NOMO-1 (cell line): ENCODE measurements around the gene SNED1.

Experiments used
- DNase-seq, 2 experiments: peaks; one replicate each; lab custom pipeline; 2025; ENCODE audit not compliant: unreplicated experiment in 2 of 2; lab: John Stamatoyannopoulos, UW

Gene SNED1

DNA sequence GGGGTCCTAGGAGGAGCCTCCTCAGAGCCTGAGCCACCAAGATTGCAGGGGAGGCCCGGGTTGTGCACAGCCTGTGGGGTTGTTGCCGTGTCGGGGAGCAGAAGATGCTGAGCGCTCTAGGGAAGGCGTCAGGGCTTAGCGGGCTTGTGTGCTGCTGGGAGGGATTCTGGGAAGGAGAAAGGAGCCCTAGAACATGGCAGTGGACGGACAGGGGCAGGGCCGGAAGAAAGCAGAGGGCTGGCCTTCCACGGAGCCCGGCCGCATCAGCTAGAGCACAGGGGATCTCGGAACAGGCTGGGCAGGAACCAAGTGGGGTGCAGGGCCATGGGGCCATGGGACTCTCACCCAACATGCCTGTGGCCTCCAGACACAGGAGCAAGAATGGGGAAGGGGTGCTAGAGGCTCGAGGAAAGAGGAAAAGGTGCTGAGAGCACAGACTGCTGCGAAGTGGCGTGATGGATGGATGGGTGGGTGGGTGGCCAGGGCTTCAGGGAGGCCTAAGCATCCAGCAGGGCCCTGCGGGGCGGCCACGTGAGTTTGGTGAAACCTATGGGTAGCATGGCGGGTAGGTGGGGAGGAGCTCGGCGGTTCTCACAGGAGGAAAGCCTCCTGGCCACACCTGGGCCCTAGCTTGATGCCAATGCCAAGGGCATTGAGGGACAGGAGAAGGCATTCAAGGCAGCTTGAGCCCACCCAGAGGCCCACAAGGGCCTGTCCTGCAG, 67.9 kb downstream of the SNED1 start:
- no peak for DNase-seq

DNA sequence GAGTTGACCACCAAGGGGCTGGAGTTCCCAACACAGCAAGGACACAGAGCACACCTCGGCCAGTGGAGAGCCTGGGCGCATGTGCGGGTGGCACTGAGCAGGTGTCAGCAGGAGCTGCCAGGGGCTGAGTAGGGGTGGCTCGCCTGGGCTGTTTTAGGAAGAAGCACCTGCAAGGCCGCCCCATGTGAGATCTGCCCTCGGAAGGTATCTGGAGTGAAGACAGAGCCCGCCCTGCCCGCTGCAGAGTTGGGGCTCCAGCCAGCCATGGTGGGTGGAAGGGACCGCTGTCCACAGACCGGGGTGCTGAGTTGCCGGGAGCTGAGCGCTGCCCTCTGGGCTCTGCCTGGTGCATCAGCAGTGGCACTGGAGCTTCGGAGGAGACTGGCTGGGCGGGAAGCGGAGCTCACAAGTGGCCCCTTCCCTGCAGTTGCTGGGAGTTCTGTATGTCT, 68.5 kb downstream of the SNED1 start:
- no peak for DNase-seq

DNA sequence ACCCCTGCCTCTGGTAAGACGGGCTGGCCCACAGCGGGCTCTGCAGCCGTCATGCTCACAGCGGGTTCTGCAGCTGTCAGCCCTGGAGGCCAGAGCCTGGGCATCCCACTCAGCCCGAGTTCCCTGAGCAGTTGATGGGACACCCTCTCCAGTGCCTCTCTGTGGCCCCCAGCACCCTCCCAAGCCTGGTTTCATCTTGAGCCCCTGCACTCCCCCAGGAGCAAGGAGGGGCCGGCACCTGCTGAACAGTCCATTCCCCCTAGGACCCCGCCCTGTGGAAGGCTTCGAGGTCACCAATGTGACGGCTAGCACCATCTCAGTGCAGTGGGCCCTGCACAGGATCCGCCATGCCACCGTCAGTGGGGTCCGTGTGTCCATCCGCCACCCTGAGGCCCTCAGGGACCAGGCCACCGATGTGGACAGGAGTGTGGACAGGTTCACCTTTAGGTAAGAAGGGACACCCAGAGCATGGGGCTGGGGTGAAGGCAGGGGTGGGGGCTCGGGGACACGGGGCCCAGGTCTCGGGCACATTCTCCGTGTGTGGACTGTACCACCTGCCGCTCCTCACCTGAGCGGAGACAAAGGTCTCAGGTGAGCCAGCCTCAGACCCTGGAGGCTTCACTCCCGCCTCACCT, 69.2 kb downstream of the SNED1 start:
- no peak for DNase-seq

DNA sequence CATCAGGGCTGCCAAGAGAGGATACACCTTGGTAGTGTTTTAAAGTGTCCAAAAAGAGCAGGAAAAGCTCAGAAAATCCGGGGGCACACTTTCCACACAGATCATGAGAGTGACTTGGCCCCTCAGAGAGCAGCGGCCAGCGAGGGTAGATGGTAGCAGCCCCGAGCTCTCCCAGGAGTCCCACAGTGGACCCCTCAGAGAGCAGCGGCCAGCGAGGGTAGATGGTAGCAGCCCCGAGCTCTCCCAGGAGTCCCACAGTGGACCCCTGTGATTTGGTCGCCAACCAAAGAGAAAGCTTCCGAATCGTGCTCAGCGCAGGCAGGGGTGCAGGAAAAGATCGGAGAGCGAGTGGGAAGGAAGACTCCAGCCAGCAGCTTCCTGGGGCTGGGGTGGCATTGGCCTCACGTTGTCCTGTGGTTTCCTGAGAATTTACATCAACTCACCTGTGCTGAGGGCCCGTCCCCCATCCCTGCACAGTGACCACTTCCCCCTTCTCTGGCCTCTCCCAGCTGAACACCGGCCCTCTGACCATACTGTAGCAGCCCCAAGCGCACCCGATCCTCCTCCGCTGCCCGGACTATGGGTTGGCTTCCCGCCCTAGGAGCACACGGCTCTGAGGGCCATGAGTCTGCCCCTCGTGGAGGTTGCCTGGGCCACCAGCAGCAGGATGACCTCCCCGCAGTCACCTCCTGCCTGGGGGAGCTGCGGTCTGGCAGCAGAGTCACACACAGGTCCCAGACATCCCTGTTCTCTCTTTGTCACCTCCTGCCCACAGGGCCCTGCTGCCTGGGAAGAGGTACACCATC, 69.9 kb downstream of the SNED1 start:
- DNase-seq: no peak

DNA sequence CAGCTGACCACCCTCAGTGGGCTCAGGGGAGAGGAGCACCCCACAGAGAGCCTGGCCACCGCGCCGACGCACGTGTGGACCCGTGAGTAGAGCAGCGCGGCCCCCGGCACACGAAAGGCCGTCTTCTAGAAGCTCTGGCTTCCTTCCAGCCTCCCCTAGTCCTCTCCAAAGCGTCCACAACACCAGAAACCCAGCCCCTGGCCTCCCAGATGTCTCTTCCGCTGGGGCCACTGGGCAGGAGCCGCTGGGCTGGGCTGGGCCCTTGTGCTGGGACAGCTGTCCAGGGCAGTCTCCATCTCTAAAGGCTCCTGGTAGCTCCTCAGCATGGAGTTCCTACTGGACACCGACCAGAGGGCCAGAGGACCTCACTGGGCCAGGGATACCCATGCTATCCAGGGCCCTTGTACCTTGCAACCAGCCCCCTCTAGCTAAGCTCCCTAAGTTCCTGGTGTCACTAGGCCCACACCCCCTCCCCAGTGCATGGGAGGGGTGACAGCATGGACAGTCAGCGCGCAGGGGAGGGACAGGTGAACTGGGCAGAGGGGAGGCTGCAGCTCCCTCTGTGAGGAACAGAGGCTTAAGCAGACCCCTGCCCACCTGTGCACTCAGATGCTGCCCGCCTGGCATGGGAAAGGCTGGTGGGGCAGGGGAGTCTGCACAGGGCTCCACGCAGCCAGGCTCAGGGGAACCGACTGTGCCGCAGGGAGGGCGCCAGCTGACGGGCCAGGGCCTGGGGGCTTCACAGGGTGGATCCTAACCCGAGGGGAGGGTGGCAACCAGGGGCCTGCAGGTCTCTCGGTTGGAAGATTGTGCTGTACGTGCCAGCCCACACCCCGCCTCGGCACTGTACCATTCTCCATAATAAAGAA, 70.8 kb downstream of the SNED1 start:
- no peak for DNase-seq

DNA sequence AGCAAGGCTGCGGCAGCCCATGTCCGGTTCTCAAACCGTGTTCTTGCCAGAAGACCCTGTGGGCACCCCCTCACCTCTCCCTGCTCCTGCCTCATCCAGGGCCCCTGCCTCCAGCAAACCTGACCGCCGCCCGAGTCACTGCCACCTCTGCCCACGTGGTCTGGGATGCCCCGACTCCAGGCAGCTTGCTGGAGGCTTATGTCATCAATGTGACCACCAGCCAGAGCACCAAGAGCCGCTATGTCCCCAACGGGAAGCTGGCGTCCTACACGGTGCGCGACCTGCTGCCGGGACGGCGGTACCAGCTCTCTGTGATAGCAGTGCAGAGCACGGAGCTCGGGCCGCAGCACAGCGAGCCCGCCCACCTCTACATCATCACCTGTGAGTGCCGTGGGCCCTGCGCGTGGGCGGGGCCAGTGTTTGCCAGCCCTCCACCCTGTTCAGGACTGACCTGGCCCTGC, 71.4 kb downstream of the SNED1 start:
- no peak for DNase-seq

DNA sequence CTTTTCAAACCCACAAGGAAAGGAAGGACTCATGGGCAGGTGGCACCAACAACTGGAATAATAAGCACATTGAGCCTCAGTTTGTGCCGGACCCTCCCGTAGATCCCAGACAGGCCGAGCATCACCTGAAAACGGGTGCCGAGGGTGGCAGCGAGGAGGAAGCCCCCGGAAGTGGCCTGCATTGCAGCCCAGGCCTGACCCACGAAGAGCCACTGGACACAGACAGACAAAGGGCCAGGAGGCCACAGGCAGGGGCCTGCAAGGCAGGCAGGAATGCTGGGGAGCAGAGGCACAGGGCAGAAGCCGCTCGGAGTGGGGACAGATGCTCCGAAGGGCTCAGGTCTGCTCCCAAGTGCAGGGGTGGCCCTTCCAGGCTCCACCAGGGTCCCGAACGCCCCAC, 71.9 kb downstream of the SNED1 start:
- no peak for DNase-seq

DNA sequence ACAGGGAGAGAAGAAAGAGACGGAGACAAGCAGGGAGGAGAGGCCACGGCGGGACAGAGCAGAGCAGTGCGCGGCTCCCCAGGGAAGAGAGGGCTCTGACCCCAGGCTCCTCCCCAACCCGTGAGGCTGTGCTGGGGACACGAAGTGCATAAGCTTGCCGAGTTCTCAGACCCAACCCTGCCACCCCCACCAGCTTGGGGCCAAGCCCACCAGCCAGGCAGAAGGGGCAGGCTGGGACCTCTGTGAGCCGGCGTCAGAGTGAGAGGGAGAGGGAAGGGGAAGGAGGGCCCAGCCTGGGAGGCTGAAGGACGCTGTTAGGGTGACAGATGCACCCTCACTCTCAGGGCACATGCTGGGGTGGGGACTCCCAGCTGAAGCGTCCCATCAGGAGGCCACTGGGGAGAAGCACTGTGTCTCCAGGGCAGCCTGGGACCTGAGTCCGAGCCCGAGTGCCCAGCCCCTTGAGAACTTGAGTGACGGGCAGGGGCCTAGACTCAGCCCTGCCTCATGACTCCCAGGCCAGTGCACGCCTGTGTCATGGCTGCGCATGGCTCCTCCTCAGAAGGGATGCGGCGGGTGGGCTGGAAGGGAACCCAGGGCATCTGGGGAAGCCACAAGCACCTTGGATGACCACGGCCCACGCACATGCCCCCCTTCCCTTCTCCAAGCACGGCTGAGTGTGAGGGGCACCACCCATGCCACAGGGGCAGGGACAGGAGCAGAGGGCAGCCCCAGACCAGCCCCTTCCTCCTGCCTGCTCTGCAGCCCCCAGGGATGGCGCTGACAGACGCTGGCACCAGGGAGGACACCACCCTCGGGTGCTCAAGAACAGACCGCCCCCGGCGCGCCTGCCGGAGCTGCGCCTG, 72.6 kb downstream of the SNED1 start:
- DNase-seq: no peak

DNA sequence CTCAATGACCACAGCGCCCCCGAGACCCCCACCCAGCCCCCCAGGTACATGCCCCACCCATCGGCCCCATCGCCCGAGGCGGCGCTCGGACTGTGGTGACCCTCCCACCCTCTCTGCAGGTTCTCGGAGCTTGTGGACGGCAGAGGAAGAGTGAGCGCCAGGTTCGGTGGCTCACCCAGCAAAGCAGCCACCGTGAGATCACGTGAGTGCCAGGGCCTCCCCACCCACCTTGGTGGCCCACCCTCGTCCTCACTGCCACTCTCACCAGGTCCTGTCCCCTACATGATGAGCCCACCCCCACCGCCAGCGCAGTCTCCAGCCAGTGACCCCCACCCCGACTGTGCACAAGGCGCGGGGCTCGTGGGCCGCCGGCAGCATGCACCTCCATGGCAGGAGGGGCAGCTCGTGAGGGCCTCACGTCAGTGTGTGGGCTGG, 73.3 kb downstream of the SNED1 start:
- no peak for DNase-seq

DNA sequence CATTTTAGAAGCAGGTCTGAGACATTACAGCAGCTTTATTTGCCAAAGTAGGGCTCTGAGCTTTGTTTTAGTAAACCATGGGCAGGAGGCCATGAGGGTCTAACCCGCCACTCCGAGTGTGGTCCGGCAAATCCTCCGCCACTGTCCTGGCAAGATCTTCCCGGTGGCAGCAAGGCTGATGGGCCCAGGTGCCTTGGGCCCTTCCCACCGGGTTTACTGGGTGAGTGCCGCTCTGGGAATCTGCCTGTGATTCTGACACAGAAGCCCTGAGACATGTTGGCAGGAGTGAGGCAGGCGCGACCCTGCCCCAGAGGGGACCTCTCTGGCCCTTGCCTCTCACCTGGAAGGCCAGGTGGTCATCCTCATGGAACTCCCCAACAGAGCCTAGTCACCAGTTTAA, 73.7 kb downstream of the SNED1 start:
- no peak for DNase-seq

DNA sequence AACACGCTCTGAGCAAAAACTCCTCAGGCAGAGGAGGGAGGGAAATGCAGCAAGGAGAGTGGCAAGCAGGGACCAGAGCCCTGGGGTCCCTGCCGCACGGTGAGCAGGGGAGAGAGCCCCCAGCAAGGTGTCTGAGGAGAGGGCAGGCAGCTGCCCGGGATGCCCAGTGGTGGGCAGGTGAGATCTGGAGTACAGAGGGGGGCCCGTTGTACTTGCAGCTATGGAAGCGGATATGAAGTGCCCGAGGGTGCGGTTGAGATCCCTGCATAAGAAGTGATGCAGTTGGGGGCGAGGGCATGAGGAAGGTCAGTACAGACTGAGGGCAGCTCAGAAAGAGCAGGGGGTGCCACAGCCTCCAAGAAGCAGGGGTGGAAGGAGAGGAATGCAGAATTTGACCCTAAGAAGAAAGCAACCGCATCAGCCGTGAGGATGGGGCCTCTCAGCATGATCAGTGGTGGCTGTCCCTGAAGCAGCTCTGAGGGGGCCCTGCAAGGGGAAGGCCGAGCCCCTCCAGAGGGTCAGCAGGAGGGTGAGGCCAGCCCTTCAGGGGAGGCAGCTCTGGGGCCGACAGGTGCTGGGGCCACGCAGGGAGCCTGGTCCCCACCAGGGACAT, 74.2 kb downstream of the SNED1 start:
- DNase-seq: no peak

DNA sequence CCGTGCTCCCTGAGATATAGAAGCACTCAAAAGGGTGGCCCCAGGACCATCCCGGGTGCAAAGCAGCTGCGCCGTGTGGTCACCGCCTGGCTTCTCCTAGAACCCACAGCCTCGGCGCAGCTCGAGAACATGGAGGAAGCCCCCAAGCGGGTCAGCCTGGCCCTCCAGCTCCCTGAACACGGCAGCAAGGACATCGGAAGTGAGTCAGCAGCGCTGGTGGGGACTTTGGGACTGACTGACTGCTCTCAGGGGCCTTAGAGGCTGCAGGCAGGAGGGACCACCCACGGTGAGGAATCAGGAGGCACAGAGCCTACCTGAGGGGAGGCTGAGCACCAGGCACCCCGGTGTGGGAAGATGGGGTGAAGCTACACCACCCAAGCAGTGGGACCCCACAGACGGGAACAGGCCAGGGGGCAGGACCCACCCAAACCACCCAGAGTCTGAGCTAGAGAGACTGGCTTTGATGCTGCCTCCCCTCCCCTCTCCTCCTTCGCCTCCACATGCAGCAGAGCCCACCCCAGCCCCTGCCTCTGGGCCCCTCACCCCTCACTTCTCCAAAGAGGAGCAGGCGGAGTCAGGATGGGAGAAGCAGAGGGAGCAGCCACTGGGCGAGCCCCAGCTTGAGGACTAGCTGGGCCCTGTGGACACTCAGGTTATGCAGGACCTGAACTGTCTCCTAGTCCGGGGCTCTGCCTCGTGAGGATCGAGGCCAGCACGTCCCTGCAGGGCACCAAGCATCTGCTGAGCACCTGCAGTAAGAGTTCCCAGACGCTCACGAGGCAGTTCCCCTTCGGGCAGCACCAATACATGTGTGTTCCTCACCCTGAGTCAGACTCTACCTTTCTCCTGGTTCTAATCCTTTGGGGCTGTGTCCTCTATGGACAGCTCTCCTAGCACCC, 75.0 kb downstream of the SNED1 start:
- no peak for DNase-seq

DNA sequence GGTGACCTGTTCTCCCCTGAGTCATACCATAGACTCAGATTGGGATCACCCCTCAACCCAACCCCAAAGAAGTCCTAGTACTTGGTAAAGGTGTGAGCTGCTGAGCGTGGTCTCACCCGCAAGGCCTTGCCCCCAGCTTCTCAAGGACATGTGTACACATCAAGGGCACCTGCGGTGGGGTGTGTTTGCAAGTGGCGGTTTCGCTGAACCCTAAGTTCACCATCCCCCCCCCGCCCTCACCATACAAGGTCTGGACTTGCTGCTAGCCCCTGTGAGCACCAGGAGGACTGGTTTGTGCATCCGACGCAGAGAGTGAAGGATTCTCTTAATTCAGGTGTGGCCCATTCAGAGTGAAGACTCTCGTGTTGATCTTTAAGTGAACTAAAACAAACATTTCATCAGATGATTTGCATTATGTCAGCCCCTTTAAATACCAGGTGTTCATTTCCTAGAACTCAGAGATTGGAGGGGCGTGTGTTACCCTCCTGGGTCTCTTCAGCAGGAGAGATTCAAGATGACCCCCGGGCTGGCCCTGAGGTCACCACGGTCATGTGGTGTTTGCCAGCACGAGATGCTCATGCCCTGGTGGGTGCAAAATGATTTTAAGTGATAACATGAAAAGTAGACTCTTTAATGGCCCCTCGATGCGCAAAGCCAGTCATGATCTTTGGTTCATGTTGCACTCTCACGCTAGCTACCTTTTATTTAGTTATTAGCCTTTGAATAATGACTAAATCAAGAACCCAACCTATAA, 75.8 kb downstream of the SNED1 start:
- no peak for DNase-seq

DNA sequence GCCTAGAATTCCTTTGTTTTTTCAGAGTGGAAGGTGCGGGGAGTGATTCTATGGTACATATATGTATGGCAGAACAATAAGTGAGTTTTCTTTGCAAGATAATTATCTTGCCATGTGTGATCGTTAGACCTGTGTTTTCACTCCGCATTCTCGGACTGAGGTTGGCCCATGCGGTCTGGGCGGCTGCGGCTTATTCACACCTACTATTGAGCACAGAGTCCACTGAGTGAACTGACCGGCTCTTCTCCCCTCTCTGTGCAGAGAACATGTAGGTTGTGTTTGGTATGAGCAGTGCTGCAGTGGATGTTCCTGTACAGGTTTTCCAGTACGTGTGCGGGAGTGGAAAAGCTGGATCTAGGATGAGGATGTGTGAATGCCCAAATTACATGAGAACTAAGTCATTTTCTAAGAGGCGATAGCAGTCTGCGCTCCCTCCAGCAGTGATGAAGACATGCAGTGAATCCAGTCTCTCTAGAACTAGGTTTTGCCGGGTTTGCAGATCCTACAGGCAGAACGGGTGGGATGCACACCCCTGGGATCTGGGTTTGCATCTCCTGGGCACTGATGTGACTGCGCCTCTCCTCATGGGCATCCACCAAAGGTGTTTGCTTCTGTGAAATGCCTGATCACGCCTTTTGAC, 76.6 kb downstream of the SNED1 start:
- no peak for DNase-seq

DNA sequence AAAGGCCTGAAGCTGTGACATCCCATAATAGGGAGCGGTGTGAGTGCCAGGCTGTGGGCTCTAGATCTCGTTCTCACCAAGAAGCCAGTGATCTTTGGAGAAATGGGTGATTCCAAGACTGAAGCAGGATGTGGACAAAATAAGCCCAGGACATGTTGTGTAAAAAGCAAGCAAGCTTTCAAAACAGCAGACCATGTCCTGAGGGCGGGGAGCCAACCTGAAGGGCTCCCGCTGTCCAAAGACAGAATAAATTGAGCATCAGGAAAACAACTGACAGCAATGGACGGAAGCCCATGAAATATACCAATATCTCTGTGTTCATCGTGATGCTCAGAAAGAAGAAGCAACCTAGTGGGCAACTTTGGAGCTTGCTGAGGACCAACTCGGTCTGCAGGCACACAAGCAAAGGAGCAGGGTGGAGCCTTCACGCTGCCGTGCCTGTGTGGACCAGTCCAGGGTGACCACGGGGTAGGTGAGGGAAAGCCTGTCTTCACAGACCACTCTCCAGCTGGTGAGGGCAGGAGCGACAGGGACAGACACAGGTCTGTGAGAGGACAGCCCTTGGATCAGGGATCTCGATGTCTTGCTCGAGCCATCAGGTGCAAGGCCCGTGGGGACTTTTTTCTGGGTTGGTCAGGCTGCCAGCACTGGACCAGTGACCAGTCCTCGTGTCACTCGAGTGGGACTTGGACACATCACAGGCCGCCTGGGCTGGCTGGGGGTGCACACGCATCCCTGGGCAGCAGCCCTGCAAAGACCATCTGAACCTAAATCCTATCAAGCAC, 82.2 kb downstream of the SNED1 start:
- DNase-seq: no peak

DNA sequence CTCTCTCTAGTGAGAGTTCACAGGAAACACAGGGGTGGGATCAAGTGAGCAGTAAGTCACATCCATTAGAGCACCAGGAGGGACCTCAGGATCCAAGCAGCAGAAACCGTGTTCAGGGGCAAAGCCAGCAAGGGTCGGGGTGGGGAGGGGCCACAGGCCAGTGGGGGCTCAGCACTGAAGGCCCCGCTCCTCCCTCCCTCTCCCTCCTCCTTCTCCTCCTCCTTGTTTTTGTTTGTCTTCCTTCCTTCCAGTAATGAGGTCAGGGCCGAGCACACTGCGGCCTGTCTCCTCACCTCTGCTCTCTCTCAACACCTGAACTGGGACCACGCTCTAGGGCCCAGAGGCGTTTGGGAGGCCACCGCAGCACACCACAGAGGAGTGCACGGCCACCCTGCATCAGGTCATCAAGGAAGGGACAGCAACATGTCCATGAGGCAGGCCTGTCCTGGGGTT, 82.8 kb downstream of the SNED1 start:
- no peak for DNase-seq
